Measurements from ENCODE around the gene CARD8. TPM values are rescaled to one million over a fixed set of nuclear protein-coding genes. Genes with fewer than 3 reads are reported as not detected.

Gene CARD8
- total and polyA plus RNA-seq, 10 donors, result 61.8 to 238 (median 161) TPM

- Histone ChIP-seq H3K36me3 (peaks cover 0 to 21% (median 3%) of the 10 kb centered on the region in 6 donors), H3K4me3 (no peak overlapping the region), H3K27ac (no peak overlapping the region), H3K27me3 (replicated peaks in 1 of 7) (peaks cover 0 to 14% (median 0%) of the 10 kb centered on the region in 7 donors), H3K9me3 (peaks cover 0 to 28% (median 17%) of the 10 kb centered on the region in 8 donors), H3K4me1 (peaks cover 9 to 17% (median 13%) of the 10 kb centered on the region in 6 donors)
- DNase-seq, result no peak
- TF ChIP-seq POLR2AphosphoS5 (IDR thresholded peaks at IDR 0.05) (no peak), POLR2A (IDR thresholded peaks at IDR 0.05) (no peak), CTCF (IDR thresholded peaks at IDR 0.05 in 8 of 11, conservative IDR thresholded peaks at IDR 0.05 in 3 of 11) (no peak)
- intact Hi-C loops (cut with DNase I; ENCODE audit: low total_unique reads), result no loop called here
- 87 to 98% (median 92%) methylated on average over 3 of the region's 3 CpGs for WGBS, 5 donors
Observed at GRCh38 chr19:48287748-48288147, 32.0 kb upstream of the CARD8 start.

GRCh38 chr19:48284896-48285295 lies 29.2 kb upstream of the CARD8 start:
- Histone ChIP-seq H3K4me1 (no peaks in the 10 kb centered on the region), H3K27me3 (replicated peaks in 1 of 7) (no peaks in the 10 kb centered on the region), H3K4me3 (no peak overlapping the region), H3K27ac (peak overlapping the region in 1 of 8 donors; percentile 21), H3K36me3 (peaks cover 0 to 22% (median 3%) of the 10 kb centered on the region in 6 donors), H3K9me3 (peaks cover 0 to 29% (median 17%) of the 10 kb centered on the region in 8 donors)
- intact Hi-C loops (cut with DNase I; ENCODE audit: low total_unique reads), result no loop called here
- DNase-seq, result no peak
- WGBS, 5 donors, result 82 to 86% (median 83%) methylated on average over 4 of the region's 4 CpGs
- no peak for TF ChIP-seq CTCF (IDR thresholded peaks at IDR 0.05 in 8 of 11, conservative IDR thresholded peaks at IDR 0.05 in 3 of 11)
- no peak for TF ChIP-seq POLR2A (IDR thresholded peaks at IDR 0.05)
- no peak for TF ChIP-seq POLR2AphosphoS5 (IDR thresholded peaks at IDR 0.05)

GRCh38 chr19:48283908-48284307 lies 28.2 kb upstream of the CARD8 start:
- no peaks in the 10 kb centered on the region for H3K27me3 ChIP-seq (replicated peaks in 1 of 7)
- DNase-seq, result no peak
- peaks cover 0 to 22% (median 3%) of the 10 kb centered on the region in 6 donors for H3K36me3 ChIP-seq
- no peak overlapping the region for H3K4me3 ChIP-seq
- TF ChIP-seq POLR2A (IDR thresholded peaks at IDR 0.05) (no peak), POLR2AphosphoS5 (IDR thresholded peaks at IDR 0.05) (no peak), CTCF (IDR thresholded peaks at IDR 0.05 in 8 of 11, conservative IDR thresholded peaks at IDR 0.05 in 3 of 11) (no peak)
- WGBS, 5 donors, result 92 to 98% (median 95%) methylated on average over 7 of the region's 7 CpGs
- H3K4me1 ChIP-seq, result no peaks in the 10 kb centered on the region
- intact Hi-C loops (cut with DNase I; ENCODE audit: low total_unique reads), result no loop called here
- H3K27ac ChIP-seq, result no peak overlapping the region
- peaks cover 0 to 29% (median 17%) of the 10 kb centered on the region in 8 donors for H3K9me3 ChIP-seq

GRCh38 chr19:48279747-48280146 lies 24.0 kb upstream of the CARD8 start:
- H3K4me3 ChIP-seq, result no peak overlapping the region
- WGBS, 5 donors, result 81 to 96% (median 89%) methylated on average over 6 to 9 of the region's 9 CpGs
- no peak for TF ChIP-seq POLR2AphosphoS5 (IDR thresholded peaks at IDR 0.05)
- no peak for TF ChIP-seq CTCF (IDR thresholded peaks at IDR 0.05 in 8 of 11, conservative IDR thresholded peaks at IDR 0.05 in 3 of 11)
- TF ChIP-seq POLR2A (IDR thresholded peaks at IDR 0.05), result no peak
- H3K27me3 ChIP-seq (replicated peaks in 1 of 7), result no peaks in the 10 kb centered on the region
- peaks cover 0 to 13% (median 6%) of the 10 kb centered on the region in 8 donors for H3K9me3 ChIP-seq
- intact Hi-C loops (cut with DNase I; ENCODE audit: low total_unique reads), result no loop called here
- no peak overlapping the region for H3K27ac ChIP-seq
- peak; percentile 56 for DNase-seq
- peaks cover 0 to 8% (median 0%) of the 10 kb centered on the region in 6 donors for H3K36me3 ChIP-seq
- H3K4me1 ChIP-seq, result no peaks in the 10 kb centered on the region

Measured in spleen (tissue), 11 donors.